HL-60 (cell line): ENCODE measurements around the gene SERPINB13.
"Not testable (repeated sequence)": the region's sequence is repeated elsewhere in the genome, so short reads cannot be mapped to it uniquely, and the experiment has no call there.

Experiments used
- DNase-seq, 2 experiments: peaks; one replicate each; pipeline ENCODE4 v3.0.0-alpha.2; 2010 to 2020; ENCODE audit warnings: low read depth in 1 of 2, low spot score in 1 of 2
- H3K27ac ChIP-seq: fragments of 250-450 bp; sonication (Bioruptor Pico); replicated peaks from 2 replicates; pipeline ENCODE4 v1.5.1; 2020; ENCODE audit warnings: mild to moderate bottlenecking, moderate library complexity
- H3K27me3 ChIP-seq: fragments of 250-450 bp; sonication (Bioruptor Pico); 2 replicates; pipeline ENCODE4 v1.5.1; 2021; ENCODE audit warnings: mild to moderate bottlenecking, moderate library complexity; ENCODE audit not compliant: insufficient read depth, poor library complexity, severe bottlenecking
- H3K4me3 ChIP-seq: replicated peaks from 2 replicates; pipeline ENCODE4 v1.5.1; 2011; ENCODE audit warnings: mild to moderate bottlenecking, control low read depth, low read length; ENCODE audit not compliant: insufficient read depth
- GABPA ChIP-seq: IDR thresholded peaks from 2 replicates; pipeline ENCODE4 v1.6.1; 2012; ENCODE audit warnings: low read depth
- POLR2AphosphoS5 ChIP-seq: IDR thresholded peaks from 2 replicates; pipeline ENCODE4 v1.6.1; 2012; ENCODE audit warnings: low read depth
- REST ChIP-seq: IDR thresholded peaks from 2 replicates; pipeline ENCODE4 v1.6.1; 2012; ENCODE audit warnings: low read depth; ENCODE audit not compliant: insufficient replicate concordance
- SPI1 ChIP-seq: IDR thresholded peaks from 2 replicates; pipeline ENCODE4 v1.6.1; 2012; ENCODE audit warnings: low read depth, mild to moderate bottlenecking, borderline replicate concordance
- TF ChIP-seq, protein P1 (sequence below): IDR thresholded peaks from one replicate; pipeline ENCODE4 v1.5.1; 2011; ENCODE audit warnings: low read length, control low read depth, inconsistent platforms; ENCODE audit not compliant: insufficient read depth

The SERPINB13 gene

GRCh38 chr18:63637703-63638102, 50.6 kb downstream of the SERPINB13 start:
- Histone ChIP-seq H3K4me3 (no peak overlapping the region), H3K27ac (no peak overlapping the region), H3K27me3 (no peaks in the 10 kb centered on the region)
- TF ChIP-seq REST: no peak
- TF ChIP-seq POLR2AphosphoS5: no peak
- TF ChIP-seq SPI1: no peak
- TF ChIP-seq, protein P1, sequence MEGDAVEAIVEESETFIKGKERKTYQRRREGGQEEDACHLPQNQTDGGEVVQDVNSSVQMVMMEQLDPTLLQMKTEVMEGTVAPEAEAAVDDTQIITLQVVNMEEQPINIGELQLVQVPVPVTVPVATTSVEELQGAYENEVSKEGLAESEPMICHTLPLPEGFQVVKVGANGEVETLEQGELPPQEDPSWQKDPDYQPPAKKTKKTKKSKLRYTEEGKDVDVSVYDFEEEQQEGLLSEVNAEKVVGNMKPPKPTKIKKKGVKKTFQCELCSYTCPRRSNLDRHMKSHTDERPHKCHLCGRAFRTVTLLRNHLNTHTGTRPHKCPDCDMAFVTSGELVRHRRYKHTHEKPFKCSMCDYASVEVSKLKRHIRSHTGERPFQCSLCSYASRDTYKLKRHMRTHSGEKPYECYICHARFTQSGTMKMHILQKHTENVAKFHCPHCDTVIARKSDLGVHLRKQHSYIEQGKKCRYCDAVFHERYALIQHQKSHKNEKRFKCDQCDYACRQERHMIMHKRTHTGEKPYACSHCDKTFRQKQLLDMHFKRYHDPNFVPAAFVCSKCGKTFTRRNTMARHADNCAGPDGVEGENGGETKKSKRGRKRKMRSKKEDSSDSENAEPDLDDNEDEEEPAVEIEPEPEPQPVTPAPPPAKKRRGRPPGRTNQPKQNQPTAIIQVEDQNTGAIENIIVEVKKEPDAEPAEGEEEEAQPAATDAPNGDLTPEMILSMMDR: no peak
- TF ChIP-seq GABPA: no peak
- no peak for DNase-seq

DNA sequence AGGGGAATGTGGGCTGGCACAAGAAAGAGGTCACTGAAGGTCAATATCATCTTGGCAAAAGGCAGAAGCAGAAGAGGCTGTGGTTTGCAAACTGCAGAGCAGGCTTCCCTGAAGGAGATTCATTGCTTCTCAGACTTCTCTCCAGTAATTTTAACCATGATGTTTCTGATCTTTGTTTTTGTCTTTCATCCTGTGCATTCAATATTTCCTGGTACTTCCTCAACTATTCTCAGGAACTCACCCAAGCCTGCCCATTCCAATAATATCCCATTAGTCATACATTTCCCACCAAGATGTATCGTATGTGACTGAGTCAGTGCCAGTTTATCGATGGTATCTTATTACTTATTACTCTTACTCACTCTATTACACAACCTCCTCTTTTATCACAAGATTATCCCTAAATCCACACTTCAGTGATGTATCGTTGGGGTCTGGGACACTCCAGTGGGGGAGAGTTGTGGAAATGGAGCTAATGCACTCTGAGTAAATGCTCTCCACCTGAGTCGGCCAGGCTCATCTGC, 54.1 kb downstream of the SERPINB13 start:
- not testable (repeated sequence) for H3K4me3 ChIP-seq, H3K27me3 ChIP-seq, H3K27ac ChIP-seq, DNase-seq

DNA sequence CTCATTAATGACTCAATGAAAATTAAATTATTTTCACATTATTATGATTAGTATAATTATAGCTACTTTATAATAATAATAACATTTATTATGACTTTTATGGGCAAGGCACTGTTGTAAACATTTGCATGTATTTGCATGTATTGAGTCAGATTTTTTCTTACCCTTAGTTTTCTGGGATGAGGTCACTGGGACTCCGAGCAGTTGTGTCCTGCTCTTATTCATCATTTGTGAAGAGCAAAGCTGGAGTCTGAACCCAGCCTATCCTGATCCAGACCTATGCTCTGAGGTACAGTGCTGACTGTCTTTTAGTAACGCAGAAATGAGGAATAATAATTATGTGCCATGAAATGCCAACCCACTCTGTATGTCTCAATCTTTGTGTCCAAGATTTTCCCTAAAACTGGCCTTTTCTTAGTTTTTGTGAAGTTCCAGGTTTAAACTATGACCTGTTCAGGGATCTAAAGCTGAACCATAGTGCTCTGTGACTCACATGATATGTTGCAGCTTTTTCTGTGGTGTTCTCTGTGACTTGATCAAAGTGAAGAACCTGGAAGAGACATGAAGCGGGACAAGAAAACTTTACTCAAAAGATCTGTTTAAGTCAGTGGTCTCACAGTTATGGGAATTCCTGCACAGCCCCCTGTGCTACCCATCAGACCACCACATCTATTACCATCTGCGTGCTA, 55.7 kb downstream of the SERPINB13 start:
- H3K4me3 ChIP-seq, H3K27ac ChIP-seq, H3K27me3 ChIP-seq, DNase-seq: not testable (repeated sequence)

- not testable (repeated sequence) for H3K27ac ChIP-seq, H3K27me3 ChIP-seq, DNase-seq
Observed at GRCh38 chr18:63644142-63644541, 57.0 kb downstream of the SERPINB13 start, which contains the start of gene SERPINB4. Gene SERPINB4 (minus strand): TSS chr18:63644256. CDS start chr18:63643577, 679 bp downstream.

DNA sequence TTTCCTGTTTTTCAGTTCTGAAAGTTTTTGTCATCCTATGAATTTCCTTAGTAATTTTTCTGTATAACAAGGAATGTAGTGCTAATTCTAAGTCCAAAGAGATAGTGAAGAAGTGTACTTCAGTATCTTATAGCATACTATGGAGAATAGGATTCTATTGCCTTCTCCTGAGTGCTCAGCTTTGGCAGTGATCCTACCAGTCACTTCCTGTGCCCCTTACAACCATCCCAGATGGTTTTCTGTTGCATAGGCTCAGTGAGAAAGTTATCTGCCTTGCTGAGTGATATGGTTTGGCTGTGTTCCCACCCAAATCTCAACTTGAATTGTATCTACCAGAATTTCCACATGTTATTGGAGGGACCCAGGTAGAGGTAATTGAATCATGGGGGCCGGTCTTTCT, 57.6 kb downstream of the SERPINB13 start:
- not testable (repeated sequence) for H3K27ac ChIP-seq, H3K27me3 ChIP-seq, DNase-seq, H3K4me3 ChIP-seq

More at GRCh38 chr18:63644142-63644541, 57.0 kb downstream of the SERPINB13 start, which contains the start of gene SERPINB4:
- not testable (repeated sequence) for H3K4me3 ChIP-seq

DNA sequence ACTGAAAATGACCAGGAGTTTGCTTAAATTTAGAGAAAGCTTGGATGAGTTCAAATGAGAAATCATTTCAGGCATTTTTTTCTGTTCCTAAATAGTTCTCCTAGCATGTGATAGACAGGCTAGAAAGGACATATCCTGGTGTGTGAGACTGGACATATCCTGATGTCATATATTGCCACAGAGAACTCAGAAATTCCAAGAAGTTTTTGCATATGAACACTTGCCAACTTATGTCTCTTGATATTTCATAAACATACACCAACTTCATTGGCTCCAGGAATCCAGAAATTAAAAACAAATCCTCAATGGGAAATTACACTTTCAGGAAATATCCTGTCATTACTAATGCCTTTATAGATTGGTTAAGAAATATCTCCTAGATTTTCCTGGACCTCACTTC, 59.8 kb downstream of the SERPINB13 start:
- DNase-seq: no peak
- H3K27ac ChIP-seq: no peak overlapping the region
- TF ChIP-seq POLR2AphosphoS5 (no peak), SPI1 (no peak), GABPA (no peak), REST (no peak)
- TF ChIP-seq, protein P1: no peak

More for the DNA sequence above, 59.8 kb downstream of the SERPINB13 start:
- no peaks in the 10 kb centered on the region for H3K27me3 ChIP-seq
- no peak overlapping the region for H3K4me3 ChIP-seq
